ENCODE data around the gene DYSF.

The DYSF gene

GRCh38 chr2:71578767-71579342, 125.5 kb downstream of the DYSF start:
- Histone ChIP-seq H4K20me1 (ENCODE audit: control insufficient read depth, insufficient read depth, low read depth, low read length) (no peaks in the 10 kb centered on the region), H3K4me3 (ENCODE audit: low read length) (no peak overlapping the region), H3K9me2 (replicated peaks; ENCODE audit: control insufficient read depth, low read length) (no peaks in the 10 kb centered on the region), H3K4me1 (ENCODE audit: control insufficient read depth, low read length) (no peaks in the 10 kb centered on the region), H3K36me3 (ENCODE audit: control insufficient read depth, low read length) (no peaks in the 10 kb centered on the region), H3K27ac (ENCODE audit: low read depth, low read length) (no peak overlapping the region), H3K79me2 (ENCODE audit: control insufficient read depth, low read length) (no peaks in the 10 kb centered on the region), H3K9me3 (ENCODE audit: control insufficient read depth, insufficient read depth, low read length) (no peaks in the 10 kb centered on the region), H3K27me3 (ENCODE audit: control insufficient read depth, low read length) (no peaks in the 10 kb centered on the region), H3F3A (ENCODE audit: control insufficient read depth, insufficient read depth) (no peaks in the 10 kb centered on the region), H3K4me2 (ENCODE audit: low read length) (no peak overlapping the region)
- TF ChIP-seq CTCF (IDR thresholded peaks at IDR 0.05; ENCODE audit: low read depth, low read length, poor library complexity, severe bottlenecking) = no peak
- no peak for TF ChIP-seq EZH2phosphoT487 (IDR thresholded peaks at IDR 0.05; ENCODE audit: borderline replicate concordance, low read length)

- no peak overlapping the region for H3K4me3 ChIP-seq (ENCODE audit: low read length)
- H4K20me1 ChIP-seq (ENCODE audit: control insufficient read depth, insufficient read depth, low read depth, low read length) = no peaks in the 10 kb centered on the region
- no peak overlapping the region for H3K27ac ChIP-seq (ENCODE audit: low read depth, low read length)
- no peaks in the 10 kb centered on the region for H3K79me2 ChIP-seq (ENCODE audit: control insufficient read depth, low read length)
- H3K9me3 ChIP-seq (ENCODE audit: control insufficient read depth, insufficient read depth, low read length) = no peaks in the 10 kb centered on the region
- no peaks in the 10 kb centered on the region for H3K36me3 ChIP-seq (ENCODE audit: control insufficient read depth, low read length)
- no peaks in the 10 kb centered on the region for H3K9me2 ChIP-seq (replicated peaks; ENCODE audit: control insufficient read depth, low read length)
- H3K4me2 ChIP-seq (ENCODE audit: low read length) = no peak overlapping the region
- H3F3A ChIP-seq (ENCODE audit: control insufficient read depth, insufficient read depth) = no peaks in the 10 kb centered on the region
- no peaks in the 10 kb centered on the region for H3K27me3 ChIP-seq (ENCODE audit: control insufficient read depth, low read length)
- no peak for TF ChIP-seq CTCF (IDR thresholded peaks at IDR 0.05; ENCODE audit: low read depth, low read length, poor library complexity, severe bottlenecking)
- no peak for TF ChIP-seq EZH2phosphoT487 (IDR thresholded peaks at IDR 0.05; ENCODE audit: borderline replicate concordance, low read length)
- no peaks in the 10 kb centered on the region for H3K4me1 ChIP-seq (ENCODE audit: control insufficient read depth, low read length)
These were observed 127.7 kb downstream of the DYSF start for GRCh38 chr2:71581026-71581425.

DNA sequence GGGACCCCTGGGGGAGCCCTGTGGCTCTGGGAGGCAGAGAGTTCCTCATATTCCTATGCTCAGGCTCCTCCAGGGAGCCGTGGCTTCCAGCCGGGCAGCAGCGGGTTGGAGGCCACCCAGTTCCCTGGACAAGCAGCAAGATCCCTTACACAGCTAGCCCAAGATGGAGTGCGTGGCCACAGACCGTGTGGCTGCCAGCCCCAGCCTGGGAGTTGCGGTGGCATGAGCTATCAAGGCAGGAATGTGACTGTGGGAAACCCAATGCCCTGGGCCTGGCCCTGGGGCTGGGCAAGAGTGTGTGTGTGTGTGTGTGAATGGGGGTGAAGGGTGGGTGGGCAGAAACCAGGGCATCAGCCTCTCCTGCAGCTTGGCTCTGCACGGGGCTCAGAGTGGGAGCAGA, 130.5 kb downstream of the DYSF start:
- H3K27me3 ChIP-seq (ENCODE audit: control insufficient read depth, low read length) = no peaks in the 10 kb centered on the region
- H3K79me2 ChIP-seq (ENCODE audit: control insufficient read depth, low read length) = no peaks in the 10 kb centered on the region
- no peak overlapping the region for H3K4me3 ChIP-seq (ENCODE audit: low read length)
- no peak overlapping the region for H3K4me2 ChIP-seq (ENCODE audit: low read length)
- H4K20me1 ChIP-seq (ENCODE audit: control insufficient read depth, insufficient read depth, low read depth, low read length) = no peaks in the 10 kb centered on the region
- H3K9me3 ChIP-seq (ENCODE audit: control insufficient read depth, insufficient read depth, low read length) = no peaks in the 10 kb centered on the region
- H3F3A ChIP-seq (ENCODE audit: control insufficient read depth, insufficient read depth) = no peaks in the 10 kb centered on the region
- TF ChIP-seq EZH2phosphoT487 (IDR thresholded peaks at IDR 0.05; ENCODE audit: borderline replicate concordance, low read length) = no peak
- TF ChIP-seq CTCF (IDR thresholded peaks at IDR 0.05; ENCODE audit: low read depth, low read length, poor library complexity, severe bottlenecking) = no peak
- no peaks in the 10 kb centered on the region for H3K36me3 ChIP-seq (ENCODE audit: control insufficient read depth, low read length)
- H3K4me1 ChIP-seq (ENCODE audit: control insufficient read depth, low read length) = no peaks in the 10 kb centered on the region
- no peak overlapping the region for H3K27ac ChIP-seq (ENCODE audit: low read depth, low read length)
- H3K9me2 ChIP-seq (replicated peaks; ENCODE audit: control insufficient read depth, low read length) = no peaks in the 10 kb centered on the region
